Cortex of kidney (tissue), 1 donor: Measurements from ENCODE around the gene ARFRP1.

Experiments used
- DNase-seq: peaks from one replicate; lab custom pipeline; 2025; lab: John Stamatoyannopoulos, UW

The ARFRP1 gene

DNA sequence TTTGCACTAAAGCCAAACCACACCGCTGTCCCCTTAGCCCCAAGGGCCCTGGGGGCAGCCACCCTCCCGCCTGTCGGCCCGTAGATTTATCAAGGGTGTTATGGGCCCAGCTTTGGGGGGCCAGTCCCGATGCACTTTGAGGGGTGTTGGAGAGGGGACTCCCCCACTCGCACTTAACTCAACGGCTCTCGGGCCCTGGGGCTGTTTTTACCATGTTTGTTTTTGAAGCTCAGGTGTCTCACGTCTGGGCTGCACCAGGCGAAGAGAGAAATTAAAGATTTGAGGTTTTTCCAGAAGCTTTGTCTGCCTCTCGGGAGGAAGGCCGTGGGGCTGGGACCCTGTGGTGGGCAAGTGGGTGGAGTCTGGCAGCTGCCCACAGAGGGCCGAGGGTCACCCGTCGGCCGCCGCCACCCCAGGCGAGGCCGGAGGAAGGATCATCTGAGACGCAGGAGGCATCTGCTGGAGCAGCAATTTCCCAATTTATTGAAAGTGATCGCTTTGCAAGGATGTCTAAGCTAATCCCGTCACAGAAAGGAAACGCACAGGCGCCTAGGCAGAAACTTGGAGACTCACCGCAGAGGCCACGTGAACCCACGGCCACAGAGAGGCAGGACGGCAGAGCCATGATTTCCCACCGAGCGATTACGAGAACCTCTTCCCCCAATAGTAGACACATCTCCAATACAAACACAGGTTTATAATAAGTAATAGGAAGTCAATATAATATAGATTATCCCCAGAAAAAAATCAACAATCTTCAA, 35.6 kb upstream of the ARFRP1 start:
- no peak for DNase-seq

DNA sequence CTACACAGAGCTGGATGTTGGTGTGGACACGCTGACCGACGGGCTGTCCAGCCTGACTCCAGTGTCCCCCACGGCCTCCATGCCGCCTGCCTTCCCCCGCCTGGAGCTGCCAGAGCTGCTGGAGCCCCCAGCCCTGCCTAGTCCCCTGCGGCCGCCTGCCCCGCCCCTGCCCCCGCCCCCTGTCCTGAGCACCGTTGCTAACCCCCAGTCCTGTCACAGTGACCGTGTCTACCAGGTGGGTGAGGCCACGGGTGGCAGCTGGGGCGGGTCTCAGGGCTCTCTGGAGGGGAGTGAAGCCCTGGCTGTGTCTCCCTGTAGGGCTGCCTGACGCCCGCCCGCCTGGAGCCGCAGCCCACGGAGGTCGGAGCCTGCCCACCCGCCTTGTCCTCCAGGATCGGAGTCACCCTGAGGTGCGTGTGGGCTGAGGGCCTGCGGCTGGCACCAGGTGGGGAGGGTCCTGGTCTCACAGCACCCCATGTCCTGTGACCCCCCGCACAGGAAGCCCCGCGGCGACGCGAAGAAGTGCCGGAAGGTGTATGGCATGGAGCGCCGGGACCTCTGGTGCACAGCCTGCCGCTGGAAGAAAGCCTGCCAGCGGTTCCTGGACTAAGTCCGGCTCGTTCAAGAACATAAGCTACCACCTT, 34.7 kb upstream of the ARFRP1 start:
- no peak for DNase-seq

DNA sequence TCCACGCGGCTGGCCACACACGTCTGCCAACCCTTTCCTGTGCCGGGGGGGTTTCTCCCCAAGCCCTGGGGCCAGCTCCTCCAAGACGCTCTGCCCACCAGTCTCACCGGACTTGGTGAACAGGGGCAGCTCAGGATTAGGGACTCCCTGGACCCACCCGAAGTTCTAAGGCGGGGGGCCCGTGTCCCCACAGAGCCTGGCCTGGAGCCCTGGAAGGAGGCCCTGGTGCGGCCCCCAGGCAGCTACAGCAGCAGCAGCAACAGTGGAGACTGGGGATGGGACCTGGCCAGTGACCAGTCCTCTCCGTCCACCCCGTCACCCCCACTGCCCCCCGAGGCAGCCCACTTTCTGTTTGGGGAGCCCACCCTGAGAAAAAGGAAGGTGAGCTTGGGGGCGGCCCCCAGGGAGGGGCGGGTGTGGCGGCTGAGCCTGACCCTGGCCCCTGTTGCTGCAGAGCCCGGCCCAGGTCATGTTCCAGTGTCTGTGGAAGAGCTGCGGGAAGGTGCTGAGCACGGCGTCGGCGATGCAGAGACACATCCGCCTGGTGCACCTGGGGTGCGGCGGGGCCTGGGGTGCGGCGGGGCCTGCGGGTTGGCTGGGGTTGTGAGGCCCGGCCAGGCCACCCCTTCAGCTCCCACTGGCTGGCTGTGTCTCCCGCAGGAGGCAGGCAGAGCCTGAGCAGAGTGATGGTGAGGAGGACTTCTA, 34.1 kb upstream of the ARFRP1 start:
- no peak for DNase-seq

DNA sequence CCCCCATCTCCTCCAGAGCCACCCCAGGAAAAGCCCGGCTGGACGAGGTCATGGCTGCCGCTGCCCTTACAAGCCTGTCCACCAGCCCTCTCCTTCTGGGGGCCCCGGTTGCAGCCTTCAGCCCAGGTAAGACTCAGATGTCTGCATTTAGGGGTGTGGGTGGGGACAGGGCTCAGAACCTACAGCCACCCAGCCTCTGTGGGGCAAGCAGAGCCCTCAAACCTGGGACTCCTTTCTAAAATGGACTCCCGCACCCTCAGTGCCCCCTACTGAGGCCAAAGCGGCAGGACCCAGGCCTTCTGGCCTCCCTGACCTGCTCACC, 33.5 kb upstream of the ARFRP1 start:
- no peak for DNase-seq

DNA sequence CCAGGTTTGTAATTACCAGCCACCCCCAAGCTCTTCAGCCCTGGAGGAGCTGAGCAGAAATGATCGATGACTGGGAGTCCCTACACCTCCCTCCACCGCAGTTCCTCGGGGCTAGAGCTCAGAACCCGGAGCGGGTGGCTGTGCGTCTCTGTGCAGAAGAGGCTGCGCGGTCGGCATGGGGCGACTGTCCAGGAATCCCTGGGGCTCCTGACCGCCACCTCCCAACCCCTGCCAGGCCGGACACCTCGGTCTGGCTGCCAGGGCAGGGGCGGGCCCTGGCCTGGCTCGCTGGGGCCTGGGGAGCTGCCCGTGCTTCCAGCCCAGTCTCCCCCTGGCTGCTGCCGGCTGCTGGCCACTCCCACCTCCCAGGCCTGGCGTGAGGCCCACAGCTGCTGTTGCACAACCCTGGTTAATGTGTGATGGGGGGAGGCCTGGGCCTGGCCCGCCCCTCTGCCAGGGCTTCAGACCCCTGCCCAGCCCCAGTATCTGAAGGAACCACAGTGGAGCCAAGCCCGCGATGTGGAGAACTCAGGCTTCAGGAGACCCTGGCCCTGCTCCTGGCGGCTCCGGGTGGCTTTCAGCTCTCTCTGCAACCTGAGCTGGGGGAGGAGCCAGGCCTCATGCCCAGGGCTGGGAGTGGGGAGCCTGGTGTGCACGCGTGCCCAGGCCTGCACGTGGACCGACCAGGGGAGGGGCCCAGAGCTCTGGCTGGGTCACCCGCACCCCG, 33.0 kb upstream of the ARFRP1 start:
- no peak for DNase-seq

DNA sequence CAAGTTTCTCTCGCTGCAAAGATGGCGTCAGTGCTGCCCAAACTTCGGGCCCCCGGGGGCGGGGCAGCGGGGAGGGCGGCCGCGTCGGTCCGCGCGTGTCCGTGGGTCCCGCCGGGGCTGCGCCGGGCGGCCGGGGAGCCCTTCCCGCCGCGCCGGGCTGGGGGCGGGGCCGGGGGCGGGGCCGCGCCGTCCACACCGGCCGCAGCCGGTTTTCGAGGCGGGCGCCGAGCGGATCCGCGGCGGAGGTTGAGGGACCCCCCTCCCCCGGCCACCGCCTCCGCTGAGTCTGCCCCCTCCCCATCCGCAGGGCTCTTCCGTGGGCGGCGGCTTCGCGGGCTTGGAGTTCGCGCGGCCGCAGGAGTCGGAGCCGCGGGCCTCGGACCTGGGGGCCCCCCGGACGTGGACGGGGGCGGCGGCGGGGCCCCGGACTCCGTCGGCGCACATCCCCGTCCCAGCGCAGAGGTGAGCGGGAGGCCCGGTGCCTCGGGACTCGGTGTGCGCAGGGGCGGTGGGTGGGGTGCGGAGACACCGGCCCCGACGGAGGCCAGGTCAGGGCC, 32.4 kb upstream of the ARFRP1 start:
- no peak for DNase-seq

DNA sequence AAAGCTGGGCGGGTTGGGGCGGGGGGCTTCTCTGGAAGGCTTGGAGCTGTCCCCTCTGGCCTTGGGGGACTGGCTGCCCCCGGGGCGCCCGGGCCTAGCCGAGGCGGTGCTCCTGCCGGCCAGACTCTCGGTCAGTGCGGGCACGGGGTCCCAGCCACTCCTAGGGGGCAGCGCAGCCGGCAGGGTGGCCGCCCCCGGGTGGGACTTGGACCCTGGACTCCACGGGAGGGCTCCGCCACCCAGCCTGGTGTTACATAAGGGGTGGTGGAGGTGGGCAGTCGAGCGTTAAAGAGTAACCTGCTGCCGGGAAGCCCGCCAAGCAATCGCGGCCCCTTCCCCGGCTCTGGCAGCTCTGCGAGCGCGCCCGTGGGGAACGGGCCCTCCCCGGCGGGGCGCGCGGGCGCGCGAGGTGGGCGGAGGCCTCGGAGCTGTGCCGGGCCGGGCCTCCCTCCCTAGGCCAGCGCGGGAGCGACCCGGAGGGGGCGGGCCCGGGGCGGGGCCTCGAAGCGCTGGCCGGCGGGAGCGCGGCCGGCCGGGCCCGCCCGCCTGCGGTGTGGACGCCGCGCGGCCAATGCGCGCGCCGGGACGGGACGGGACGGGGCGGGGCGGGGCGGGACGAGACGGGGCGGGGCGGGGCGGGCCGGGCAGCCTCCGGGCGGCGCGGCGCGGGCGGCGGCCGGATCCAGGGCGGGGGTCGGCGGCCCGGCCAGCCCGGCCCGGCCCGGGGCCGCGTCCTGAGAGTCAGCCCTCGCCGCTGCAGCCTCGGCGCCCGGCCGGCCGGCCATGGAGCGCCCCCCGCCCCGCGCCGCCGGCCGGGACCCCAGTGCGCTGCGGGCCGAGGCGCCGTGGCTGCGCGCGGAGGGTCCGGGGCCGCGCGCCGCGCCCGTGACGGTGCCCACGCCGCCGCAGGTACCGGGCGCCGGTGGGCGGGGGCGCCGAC, 31.6 kb upstream of the ARFRP1 start, which contains the start of gene SLC2A4RG:
TSS of gene SLC2A4RG (plus strand) at position 647 of the 940 bp plus-strand sequence. CDS start at position 784, 137 bp downstream.
- DNase-seq, result no peak

DNA sequence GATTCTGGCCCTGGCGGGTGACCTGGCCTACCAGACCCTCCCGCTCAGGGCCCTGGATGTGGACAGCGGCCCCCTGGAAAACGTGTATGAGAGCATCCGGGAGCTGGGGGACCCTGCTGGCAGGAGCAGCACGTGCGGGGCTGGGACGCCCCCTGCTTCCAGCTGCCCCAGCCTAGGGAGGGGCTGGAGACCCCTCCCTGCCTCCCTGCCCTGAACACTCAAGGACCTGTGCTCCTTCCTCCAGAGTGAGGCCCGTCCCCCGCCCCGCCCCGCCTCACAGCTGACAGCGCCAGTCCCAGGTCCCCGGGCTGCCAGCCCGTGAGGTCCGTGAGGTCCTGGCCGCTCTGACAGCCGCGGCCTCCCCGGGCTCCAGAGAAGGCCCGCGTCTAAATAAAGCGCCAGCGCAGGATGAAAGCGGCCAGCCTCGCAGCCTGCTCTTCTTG, 30.9 kb upstream of the ARFRP1 start:
- DNase-seq, result no peak

DNA sequence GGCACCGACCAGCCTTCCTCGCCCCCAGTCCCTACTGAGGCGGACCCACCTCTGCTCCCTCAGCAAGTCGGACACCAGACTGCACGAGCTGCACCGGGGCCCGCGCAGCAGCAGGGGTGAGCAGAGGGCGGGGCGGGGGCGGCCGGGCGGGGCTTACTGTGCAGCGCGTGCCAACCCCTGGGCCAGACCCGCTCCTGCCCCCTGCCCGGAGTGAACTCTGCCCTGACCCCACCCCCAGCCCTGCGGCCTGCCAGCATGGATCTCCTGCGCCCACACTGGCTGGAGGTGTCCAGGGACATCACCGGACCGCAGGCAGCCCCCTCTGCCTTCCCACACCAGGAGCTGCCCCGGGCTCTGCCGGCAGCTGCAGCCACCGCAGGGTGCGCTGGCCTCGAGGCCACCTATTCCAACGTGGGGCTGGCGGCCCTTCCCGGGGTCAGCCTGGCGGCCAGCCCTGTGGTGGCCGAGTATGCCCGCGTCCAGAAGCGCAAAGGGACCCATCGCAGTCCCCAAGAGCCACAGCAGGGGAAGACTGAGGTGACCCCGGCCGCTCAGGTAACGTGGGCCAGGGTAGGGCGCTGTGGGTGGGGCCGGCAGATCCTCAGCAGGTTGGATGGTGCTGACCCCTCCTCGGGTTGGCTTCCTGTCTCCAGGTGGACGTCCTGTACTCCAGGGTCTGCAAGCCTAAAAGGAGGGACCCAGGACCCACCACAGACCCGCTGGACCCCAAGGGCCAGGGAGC, 30.3 kb upstream of the ARFRP1 start:
- no peak for DNase-seq

DNA sequence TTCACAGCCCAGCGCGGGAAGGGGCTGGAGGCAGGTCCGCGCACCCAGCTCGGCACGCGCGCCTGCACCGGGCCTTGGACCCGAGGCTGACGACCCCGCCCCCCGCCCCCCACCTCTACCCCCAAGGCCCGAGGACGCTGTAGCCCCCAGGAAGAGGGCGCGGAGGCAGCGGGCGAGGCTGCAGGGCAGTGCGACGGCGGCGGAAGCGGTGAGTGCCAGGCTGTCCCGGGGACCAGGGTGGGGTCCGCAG, 29.8 kb upstream of the ARFRP1 start:
- no peak for DNase-seq

DNA sequence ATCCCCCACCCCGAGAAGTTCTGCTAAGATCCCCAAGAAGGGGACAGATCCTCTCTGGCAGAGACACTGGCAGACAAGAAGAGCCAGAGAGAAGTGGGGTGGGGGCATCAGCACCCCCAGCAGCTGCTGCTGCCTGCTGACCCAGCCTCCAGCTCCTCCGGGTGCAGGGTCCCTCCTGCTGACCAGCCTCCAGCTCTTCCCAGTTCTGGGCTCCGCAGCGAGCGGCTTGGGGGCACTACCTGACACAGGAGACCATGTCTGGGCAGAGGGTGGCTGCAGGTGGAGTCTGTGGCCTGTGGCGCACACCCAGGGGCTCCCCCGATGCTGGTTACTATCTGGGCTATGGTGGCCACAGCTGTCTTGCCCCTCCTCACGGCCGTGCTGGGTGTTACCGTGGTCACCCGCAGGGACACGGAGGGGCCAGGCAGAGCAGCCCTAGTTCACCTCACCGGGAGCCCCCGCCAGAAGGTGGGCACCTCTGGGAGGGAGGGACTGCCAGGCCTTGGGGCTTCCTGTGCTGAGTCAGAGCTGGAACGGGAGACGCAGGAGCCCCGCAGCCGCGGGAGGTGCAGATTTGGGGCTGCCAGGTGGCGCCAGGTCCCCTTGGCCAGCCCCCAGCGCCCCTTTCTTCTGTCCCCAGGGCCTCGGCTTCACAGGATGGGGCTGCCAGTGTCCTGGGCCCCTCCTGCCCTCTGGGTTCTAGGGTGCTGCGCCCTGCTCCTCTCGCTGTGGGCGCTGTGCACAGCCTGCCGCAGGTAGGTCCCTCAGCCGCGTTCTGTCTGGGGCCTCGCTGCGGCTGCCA, 29.3 kb upstream of the ARFRP1 start:
- no peak for DNase-seq

DNA sequence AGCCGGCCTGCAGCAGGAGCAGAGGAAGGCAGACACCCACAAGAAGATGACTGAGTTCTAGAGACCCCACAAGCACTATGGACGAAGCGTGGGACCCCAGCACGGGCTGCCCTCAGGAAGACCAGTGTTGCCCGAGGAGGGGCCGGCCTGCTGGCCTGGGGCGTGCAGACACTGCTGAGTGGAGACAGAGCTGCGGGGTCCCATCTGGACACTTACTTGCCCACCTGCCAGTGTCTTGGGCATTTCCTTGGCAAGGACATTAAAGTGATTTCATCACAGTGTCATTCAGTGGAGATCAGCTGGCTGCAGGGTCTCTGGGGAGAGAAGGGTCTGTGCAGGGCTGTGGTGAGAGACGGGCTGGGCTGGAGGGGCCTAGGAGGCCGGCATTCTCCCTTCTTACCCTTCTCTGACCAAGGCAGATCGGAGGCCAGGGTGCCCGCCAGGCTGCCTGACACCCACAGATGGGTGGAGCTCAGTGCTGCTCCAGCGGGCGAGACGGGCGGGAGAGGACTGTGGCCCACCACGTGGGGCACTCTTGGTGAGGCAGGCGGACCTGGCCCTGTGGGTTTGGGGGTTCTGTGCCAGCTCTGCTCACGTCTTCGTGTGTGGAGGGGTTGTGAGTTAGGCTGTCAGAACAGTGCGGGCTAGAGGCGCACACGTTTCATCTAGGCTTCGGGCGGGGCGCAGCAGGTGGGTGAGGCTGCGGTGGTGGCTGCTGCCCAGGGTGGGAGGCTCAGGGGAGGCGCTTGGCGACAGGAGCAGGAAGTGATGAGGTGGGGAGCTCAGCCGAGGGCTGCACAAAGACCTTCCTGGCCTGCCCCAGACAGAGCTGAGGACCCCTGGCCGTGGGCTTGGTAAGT, 28.3 kb upstream of the ARFRP1 start, which contains the start of gene LIME1:
TSS of gene LIME1 (plus strand) at position 806 of the 860 bp plus-strand sequence. CDS start 886 bp downstream, outside the sequence.
- no peak for DNase-seq

DNA sequence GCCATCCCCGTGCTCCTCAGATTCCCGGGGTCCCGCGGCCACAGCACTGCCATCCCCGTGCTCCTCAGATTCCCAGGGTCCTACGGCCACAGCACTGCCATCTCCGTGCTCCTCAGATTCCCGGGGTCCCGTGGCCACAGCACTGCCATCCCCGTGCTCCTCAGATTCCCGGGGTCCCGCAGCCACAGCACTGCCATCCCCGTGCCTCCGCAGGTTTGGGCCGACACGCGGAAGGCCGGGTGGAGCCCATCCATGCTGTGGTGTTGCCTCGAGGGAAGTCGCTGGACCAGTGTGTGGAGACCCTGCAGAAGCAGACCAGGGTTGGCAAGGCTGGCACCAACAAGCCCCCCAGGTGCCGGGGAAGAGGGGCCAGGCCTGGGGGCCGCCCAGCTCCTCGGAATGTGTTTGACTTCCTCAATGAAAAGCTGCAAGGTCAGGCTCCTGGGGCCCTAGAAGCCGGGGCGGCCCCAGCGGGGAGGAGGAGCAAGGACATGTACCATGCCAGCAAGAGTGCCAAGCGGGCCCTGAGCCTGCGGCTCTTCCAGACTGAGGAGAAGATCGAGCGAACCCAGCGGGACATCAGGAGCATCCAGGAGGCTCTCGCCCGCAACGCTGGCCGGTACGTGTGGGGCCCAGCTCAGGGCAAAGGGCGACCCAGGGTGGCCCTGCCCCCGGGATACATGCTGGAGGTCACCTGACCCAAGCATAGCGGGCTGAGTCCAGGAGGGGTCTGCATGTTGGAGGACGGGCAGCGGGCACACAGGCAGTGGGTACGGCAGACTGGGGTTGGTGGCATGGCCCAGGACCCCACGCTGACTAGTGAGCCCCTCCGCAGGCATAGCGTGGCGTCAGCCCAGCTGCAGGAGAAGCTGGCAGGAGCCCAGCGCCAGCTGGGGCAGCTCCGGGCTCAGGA, 27.4 kb upstream of the ARFRP1 start:
- no peak for DNase-seq

DNA sequence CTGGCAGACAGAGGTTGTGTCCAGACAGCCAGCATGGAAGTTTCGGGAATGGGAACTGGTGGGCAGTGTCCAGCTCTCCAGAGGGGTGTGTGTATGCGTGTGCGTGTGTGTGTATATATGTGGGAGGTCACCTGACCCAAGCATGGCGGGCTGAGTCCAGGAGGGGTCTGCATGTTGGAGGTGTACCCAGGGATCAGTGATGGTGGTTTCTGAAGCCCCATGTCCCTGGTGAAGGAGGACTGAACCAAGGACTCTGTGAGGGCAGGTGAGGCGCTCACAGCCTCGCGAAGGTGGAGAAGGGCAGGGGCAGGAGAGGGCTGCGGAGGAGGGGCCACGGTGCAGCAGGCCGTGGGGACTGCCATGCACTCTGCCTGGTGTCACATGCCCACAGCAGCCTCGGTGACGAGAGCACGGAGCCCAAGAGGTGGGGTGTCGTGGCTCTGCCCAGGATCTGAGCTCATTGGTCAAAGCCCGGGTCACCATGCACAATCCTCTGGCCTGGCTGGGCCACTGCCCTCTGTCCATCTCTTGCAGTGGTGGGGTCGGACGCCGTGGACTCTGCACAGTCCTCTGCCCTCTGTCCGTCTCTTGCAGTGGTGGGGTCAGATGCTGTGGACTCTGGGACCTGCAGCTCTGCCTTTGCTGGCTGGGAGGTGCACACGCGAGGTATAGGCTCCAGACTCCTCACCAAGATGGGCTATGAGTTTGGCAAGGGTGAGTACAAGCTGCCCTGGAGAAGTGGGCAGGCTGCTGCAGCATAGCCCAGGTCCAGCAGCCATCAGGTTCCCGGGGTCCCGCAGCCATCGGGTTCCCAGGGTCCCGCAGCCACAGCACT, 26.6 kb upstream of the ARFRP1 start:
- no peak for DNase-seq

DNA sequence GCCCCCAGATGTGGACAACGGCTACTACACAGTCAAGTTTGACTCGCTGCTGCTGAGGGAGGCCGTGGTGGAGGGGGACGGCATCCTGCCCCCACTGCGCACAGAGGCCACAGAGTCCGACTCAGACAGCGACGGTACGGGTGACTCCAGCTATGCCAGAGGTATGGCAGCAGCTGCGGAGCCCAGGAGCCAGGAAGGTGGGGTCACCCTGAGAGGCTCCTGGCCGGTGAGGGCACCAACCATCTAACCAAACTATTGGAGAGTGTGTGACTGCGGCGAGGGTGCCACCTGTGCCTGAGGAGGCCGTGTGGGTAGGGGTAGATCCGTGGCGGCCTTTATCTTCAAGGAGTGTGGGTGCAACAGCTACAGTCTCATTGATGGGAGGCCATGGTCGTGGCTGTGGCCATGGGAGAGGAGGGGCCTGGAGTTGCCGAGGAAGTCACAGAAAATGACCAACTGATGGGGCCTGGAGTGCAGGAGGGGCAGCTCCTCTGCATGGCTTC, 25.9 kb upstream of the ARFRP1 start:
- no peak for DNase-seq

DNA sequence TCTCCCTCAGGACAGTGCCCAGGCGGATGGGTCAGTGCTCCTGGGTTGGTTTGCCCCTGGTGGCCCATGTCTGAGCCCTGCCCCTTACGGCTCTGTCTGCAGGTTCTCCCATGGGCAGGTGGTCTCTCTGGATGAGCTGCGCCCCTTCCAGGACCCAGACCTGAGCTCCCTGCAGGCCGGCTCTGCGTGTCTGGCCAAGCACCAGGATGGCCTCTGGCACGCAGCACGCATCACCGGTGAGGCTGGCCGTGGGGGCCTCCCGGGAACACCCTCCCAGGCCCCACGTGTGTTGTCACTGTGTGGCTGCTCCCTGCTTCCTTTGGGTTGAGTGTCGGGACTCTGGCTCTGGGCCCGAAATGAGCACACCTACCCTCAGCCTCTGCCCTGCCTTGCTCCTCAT, 25.3 kb upstream of the ARFRP1 start:
- DNase-seq, result no peak
